Activated T-cell treated with anti-CD3 and anti-CD28 coated beads, Interleukin-2, amount 50 U/mL, for 72 hours (primary cell): ENCODE data around the gene ACE. TPM values are rescaled to one million over a fixed set of nuclear protein-coding genes. Genes with fewer than 3 reads are reported as not detected.

Source experiments
- total RNA-seq, 2 donors: library from RNA; stranded (reverse); gene quantifications; one replicate each; pipeline ENCODE4 v1.2.3, GENCODE V29; 2022

ACE gene
- total RNA-seq, 2 donors from 2014 or later, result 0.58 to 2.5 TPM

Other genes with a start within 250 kb of the ACE start
- gene CYB561, start 30.8 kb upstream of the ACE start, total RNA-seq, result 10 to 100 TPM in 1 of 2 donors, 1 to 10 TPM in 1; 4.7 to 10.2 TPM
- gene KCNH6, start 46.3 kb downstream of the ACE start, total RNA-seq, result not detected
- gene DCAF7, start 73.4 kb downstream of the ACE start, total RNA-seq, result 100 to 1,000 TPM; 124 to 126 TPM
- gene TACO1, start 123.8 kb downstream of the ACE start, total RNA-seq, result 10 to 100 TPM; 32.7 to 35.1 TPM
- 10 to 100 TPM; 34.9 to 46.8 TPM for gene MAP3K3, start 145.4 kb downstream of the ACE start, total RNA-seq
- gene LIMD2, start 223.1 kb downstream of the ACE start, total RNA-seq, result 100 to 1,000 TPM; 227 to 324 TPM